ENCODE results near the gene MAP1B. TPM values are rescaled to one million over a fixed set of nuclear protein-coding genes. Genes with fewer than 3 reads are reported as not detected.

Gene MAP1B
- total and polyA plus RNA-seq, 2 experiments from 2014 or later: 82.4 to 115 TPM

GRCh38 chr5:72172786-72173185, 65.5 kb downstream of the MAP1B start:
- Histone ChIP-seq H3K4me2 (no peak overlapping the region), H3K4me3 (no peak overlapping the region), H2AFZ (no peak overlapping the region), H3K4me1 (ENCODE audit: insufficient read depth) (no peaks in the 10 kb centered on the region), H3K27ac (no peak overlapping the region), H3K9me2 (replicated peaks; ENCODE audit: insufficient read depth) (no peaks in the 10 kb centered on the region), H3K36me3 (replicated peaks; ENCODE audit: insufficient read depth, low read depth) (no peaks in the 10 kb centered on the region), H3K27me3 (no peaks in the 10 kb centered on the region), H3K79me2 (peaks cover 6% of the 10 kb centered on the region), H4K20me1 (ENCODE audit: insufficient read depth, poor library complexity, severe bottlenecking) (no peaks in the 10 kb centered on the region), H3K9me3 (ENCODE audit: low read depth) (no peaks in the 10 kb centered on the region)
- no peak for DNase-seq (ENCODE audit: low spot score)
- 91% methylated on average over 4 of the region's 4 CpGs for WGBS (ENCODE audit: low lambda C conversion rate, missing lambda C conversion rate)
- TF ChIP-seq CTCF (IDR thresholded peaks at IDR 0.05; ENCODE audit: poor library complexity) (no peak), EZH2 (IDR thresholded peaks at IDR 0.05; ENCODE audit: borderline replicate concordance) (no peak), EZH2phosphoT487 (IDR thresholded peaks at IDR 0.05; ENCODE audit: low read depth, severe bottlenecking, unreplicated experiment) (no peak)

- Histone ChIP-seq H3K4me1 (ENCODE audit: insufficient read depth) (no peaks in the 10 kb centered on the region), H3K27ac (no peak overlapping the region), H2AFZ (no peak overlapping the region), H4K20me1 (ENCODE audit: insufficient read depth, poor library complexity, severe bottlenecking) (no peaks in the 10 kb centered on the region), H3K9me2 (replicated peaks; ENCODE audit: insufficient read depth) (no peaks in the 10 kb centered on the region), H3K4me2 (no peak overlapping the region), H3K36me3 (replicated peaks; ENCODE audit: insufficient read depth, low read depth) (no peaks in the 10 kb centered on the region), H3K4me3 (no peak overlapping the region), H3K9me3 (ENCODE audit: low read depth) (no peaks in the 10 kb centered on the region), H3K27me3 (no peaks in the 10 kb centered on the region), H3K79me2 (no peaks in the 10 kb centered on the region)
- no peak for DNase-seq (ENCODE audit: low spot score)
- WGBS (ENCODE audit: low lambda C conversion rate, missing lambda C conversion rate): 95% methylated on average over 3 of the region's 3 CpGs
- TF ChIP-seq CTCF (IDR thresholded peaks at IDR 0.05; ENCODE audit: poor library complexity) (no peak), EZH2phosphoT487 (IDR thresholded peaks at IDR 0.05; ENCODE audit: low read depth, severe bottlenecking, unreplicated experiment) (no peak), EZH2 (IDR thresholded peaks at IDR 0.05; ENCODE audit: borderline replicate concordance) (no peak)
These were observed 70.3 kb downstream of the MAP1B start for GRCh38 chr5:72177538-72177937.

GRCh38 chr5:72179028-72179815, 71.9 kb downstream of the MAP1B start:
- no peaks in the 10 kb centered on the region for H3K79me2 ChIP-seq
- WGBS (ENCODE audit: low lambda C conversion rate, missing lambda C conversion rate): 89% methylated on average over 29 of the region's 29 CpGs
- H3K36me3 ChIP-seq (replicated peaks; ENCODE audit: insufficient read depth, low read depth): no peaks in the 10 kb centered on the region
- H2AFZ ChIP-seq: no peak overlapping the region
- H3K27me3 ChIP-seq: no peaks in the 10 kb centered on the region
- H3K9me2 ChIP-seq (replicated peaks; ENCODE audit: insufficient read depth): no peaks in the 10 kb centered on the region
- no peak overlapping the region for H3K4me2 ChIP-seq
- no peak for TF ChIP-seq EZH2 (IDR thresholded peaks at IDR 0.05; ENCODE audit: borderline replicate concordance)
- H3K4me1 ChIP-seq (ENCODE audit: insufficient read depth): no peaks in the 10 kb centered on the region
- DNase-seq (ENCODE audit: low spot score): no peak
- H3K27ac ChIP-seq: no peak overlapping the region
- H3K9me3 ChIP-seq (ENCODE audit: low read depth): no peaks in the 10 kb centered on the region
- no peak overlapping the region for H3K4me3 ChIP-seq
- no peaks in the 10 kb centered on the region for H4K20me1 ChIP-seq (ENCODE audit: insufficient read depth, poor library complexity, severe bottlenecking)

- TF ChIP-seq CTCF (IDR thresholded peaks at IDR 0.05; ENCODE audit: poor library complexity) (no peak), EZH2 (IDR thresholded peaks at IDR 0.05; ENCODE audit: borderline replicate concordance) (no peak)
- no peak overlapping the region for H3K4me3 ChIP-seq
- no peak for DNase-seq (ENCODE audit: low spot score)
These were observed 72.7 kb downstream of the MAP1B start for GRCh38 chr5:72179816-72180440.

More at GRCh38 chr5:72179816-72180440, 72.7 kb downstream of the MAP1B start:
- Histone ChIP-seq H4K20me1 (ENCODE audit: insufficient read depth, poor library complexity, severe bottlenecking) (no peaks in the 10 kb centered on the region), H3K9me2 (replicated peaks; ENCODE audit: insufficient read depth) (no peaks in the 10 kb centered on the region), H3K4me2 (no peak overlapping the region), H3K36me3 (replicated peaks; ENCODE audit: insufficient read depth, low read depth) (no peaks in the 10 kb centered on the region), H3K79me2 (no peaks in the 10 kb centered on the region), H3K4me1 (ENCODE audit: insufficient read depth) (no peaks in the 10 kb centered on the region), H3K9me3 (ENCODE audit: low read depth) (no peaks in the 10 kb centered on the region), H2AFZ (no peak overlapping the region), H3K27ac (no peak overlapping the region), H3K27me3 (no peaks in the 10 kb centered on the region)
- WGBS (ENCODE audit: low lambda C conversion rate, missing lambda C conversion rate): 94% methylated on average over 11 of the region's 11 CpGs

Data from hepatocyte (in vitro differentiated cells).